GM21619 (cell line): Measurements from ENCODE around the gene USP17L22.
"Not testable (repeated sequence)": the region's sequence is repeated elsewhere in the genome, so short reads cannot be mapped to it uniquely, and the experiment has no call there.

ENCODE experiments used
- ATAC-seq: cut with Tn5 transposase; IDR thresholded peaks from one replicate; pipeline ENCODE4 v1.9.1; 2021; ENCODE audit not compliant: unreplicated experiment

USP17L22 gene

GRCh38 chr4:9267319-9267718 lies at the start of gene USP17L22:
TSS of gene USP17L22 (plus strand) at chr4:9267619. CDS start at chr4:9267619, 0 bp downstream.
- not testable (repeated sequence) for ATAC-seq

DNA sequence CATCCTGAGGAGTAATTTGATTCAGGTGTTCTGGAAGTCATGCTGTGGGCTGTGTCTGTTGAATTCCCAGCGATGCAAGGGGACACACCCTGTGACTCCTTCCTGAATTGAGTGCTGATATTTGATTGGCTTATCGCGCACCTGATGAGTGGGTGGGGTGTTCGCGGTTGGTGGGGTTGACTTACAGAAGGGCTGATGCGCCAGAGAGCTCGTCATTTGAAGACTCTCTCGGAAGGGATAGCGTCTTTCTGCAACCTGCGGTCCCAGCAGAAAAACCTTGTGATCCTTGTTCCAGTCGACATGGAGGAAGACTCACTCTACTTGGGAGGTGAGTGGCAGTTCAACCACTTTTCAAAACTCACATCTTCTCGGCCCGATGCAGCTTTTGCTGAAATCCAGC lies 47.6 kb upstream of the USP17L22 start, which contains the start of gene USP17L12:
Gene USP17L12 (plus strand): TSS at position 301 of the 400 bp plus-strand sequence. CDS start 0 bp downstream, at position 301.
- ATAC-seq: not testable (repeated sequence)

DNA sequence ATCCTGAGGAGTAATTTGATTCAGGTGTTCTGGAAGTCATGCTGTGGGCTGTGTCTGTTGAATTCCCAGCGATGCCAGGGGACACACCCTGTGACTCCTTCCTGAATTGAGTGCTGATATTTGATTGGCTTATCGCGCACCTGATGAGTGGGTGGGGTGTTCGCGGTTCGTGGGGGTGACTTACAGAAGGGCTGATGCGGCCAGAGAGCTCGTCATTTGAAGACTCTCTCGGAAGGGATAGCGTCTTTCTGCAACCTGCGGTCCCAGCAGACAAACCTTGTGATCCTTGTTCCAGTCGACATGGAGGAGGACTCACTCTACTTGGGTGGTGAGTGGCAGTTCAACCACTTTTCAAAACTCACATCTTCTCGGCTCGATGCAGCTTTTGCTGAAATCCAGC lies 42.8 kb upstream of the USP17L22 start, which contains the start of gene USP17L13:
Gene USP17L13 (plus strand): TSS at position 301 of the 400 bp plus-strand sequence. CDS start 0 bp downstream, at position 301.
- ATAC-seq: not testable (repeated sequence)

DNA sequence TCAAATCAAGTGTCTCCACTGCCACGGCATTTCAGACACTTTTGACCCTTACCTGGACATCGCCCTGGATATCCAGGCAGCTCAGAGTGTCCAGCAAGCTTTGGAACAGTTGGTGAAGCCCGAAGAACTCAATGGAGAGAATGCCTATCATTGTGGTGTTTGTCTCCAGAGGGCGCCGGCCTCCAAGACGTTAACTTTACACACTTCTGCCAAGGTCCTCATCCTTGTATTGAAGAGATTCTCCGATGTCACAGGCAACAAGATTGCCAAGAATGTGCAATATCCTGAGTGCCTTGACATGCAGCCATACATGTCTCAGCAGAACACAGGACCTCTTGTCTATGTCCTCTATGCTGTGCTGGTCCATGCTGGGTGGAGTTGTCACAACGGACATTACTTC lies 37.2 kb upstream of the USP17L22 start:
- not testable (repeated sequence) for ATAC-seq

GRCh38 chr4:9234085-9234484 lies 33.3 kb upstream of the USP17L22 start, which contains the start of gene USP17L15:
TSS of gene USP17L15 (plus strand) at chr4:9234385. CDS start at chr4:9234385, 0 bp downstream.
- ATAC-seq: not testable (repeated sequence)

GRCh38 chr4:9238461-9238860 lies 29.0 kb upstream of the USP17L22 start:
- ATAC-seq: not testable (repeated sequence)

DNA sequence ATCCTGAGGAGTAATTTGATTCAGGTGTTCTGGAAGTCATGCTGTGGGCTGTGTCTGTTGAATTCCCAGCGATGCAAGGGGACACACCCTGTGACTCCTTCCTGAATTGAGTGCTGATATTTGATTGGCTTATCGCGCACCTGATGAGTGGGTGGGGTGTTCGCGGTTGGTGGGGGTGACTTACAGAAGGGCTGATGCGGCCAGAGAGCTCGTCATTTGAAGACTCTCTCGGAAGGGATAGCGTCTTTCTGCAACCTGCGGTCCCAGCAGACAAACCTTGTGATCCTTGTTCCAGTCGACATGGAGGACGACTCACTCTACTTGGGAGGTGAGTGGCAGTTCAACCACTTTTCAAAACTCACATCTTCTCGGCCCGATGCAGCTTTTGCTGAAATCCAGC lies 23.8 kb upstream of the USP17L22 start, which contains the start of gene USP17L17:
Gene USP17L17 (plus strand): TSS at position 301 of the 400 bp plus-strand sequence. CDS start 0 bp downstream, at position 301.
- ATAC-seq: not testable (repeated sequence)

DNA sequence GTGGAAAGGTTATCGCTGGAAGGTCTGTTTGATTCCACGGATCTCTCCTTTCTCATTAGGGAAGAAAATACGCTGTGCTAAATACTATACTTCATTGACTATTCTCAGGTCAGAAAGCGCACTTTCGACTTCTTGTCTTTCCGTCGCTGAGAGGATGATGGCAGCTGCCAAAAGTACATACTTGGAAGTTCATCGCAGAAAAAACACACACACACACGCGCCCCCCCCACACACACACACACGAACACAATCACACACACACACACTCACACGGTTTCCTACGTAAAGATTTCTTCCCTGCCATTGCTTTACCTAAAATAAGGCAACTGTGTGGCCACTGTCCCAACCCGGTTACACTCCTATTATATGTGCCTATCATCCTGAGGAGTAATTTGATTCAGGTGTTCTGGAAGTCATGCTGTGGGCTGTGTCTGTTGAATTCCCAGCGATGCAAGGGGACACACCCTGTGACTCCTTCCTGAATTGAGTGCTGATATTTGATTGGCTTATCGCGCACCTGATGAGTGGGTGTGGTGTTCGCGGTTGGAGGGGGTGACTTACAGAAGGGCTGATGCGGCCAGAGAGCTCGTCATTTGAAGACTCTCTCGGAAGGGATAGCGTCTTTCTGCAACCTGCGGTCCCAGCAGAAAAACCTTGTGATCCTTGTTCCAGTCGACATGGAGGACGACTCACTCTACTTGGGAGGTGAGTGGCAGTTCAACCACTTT lies 19.3 kb upstream of the USP17L22 start, which contains the start of gene USP17L18:
Gene USP17L18 (plus strand): TSS at position 678 of the 728 bp plus-strand sequence. CDS start 0 bp downstream, at position 678.
- ATAC-seq: not testable (repeated sequence)

DNA sequence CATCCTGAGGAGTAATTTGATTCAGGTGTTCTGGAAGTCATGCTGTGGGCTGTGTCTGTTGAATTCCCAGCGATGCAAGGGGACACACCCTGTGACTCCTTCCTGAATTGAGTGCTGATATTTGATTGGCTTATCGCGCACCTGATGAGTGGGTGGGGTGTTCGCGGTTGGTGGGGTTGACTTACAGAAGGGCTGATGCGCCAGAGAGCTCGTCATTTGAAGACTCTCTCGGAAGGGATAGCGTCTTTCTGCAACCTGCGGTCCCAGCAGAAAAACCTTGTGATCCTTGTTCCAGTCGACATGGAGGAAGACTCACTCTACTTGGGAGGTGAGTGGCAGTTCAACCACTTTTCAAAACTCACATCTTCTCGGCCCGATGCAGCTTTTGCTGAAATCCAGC lies 14.3 kb upstream of the USP17L22 start, which contains the start of gene USP17L19:
Gene USP17L19 (plus strand): TSS at position 301 of the 400 bp plus-strand sequence. CDS start 0 bp downstream, at position 301.
- not testable (repeated sequence) for ATAC-seq

DNA sequence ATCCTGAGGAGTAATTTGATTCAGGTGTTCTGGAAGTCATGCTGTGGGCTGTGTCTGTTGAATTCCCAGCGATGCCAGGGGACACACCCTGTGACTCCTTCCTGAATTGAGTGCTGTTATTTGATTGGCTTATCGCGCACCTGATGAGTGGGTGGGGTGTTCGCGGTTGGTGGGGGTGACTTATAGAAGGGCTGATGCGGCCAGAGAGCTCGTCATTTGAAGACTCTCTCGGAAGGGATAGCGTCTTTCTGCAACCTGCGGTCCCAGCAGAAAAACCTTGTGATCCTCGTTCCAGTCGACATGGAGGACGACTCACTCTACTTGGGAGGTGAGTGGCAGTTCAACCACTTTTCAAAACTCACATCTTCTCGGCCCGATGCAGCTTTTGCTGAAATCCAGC lies 9.6 kb upstream of the USP17L22 start, which contains the start of gene USP17L20:
Gene USP17L20 (plus strand): TSS at position 301 of the 400 bp plus-strand sequence. CDS start 0 bp downstream, at position 301.
- ATAC-seq: not testable (repeated sequence)

- ATAC-seq: not testable (repeated sequence)
Measured at GRCh38 chr4:9262572-9262971, 4.8 kb upstream of the USP17L22 start, which contains the start of gene USP17L21. TSS of gene USP17L21 (plus strand) at chr4:9262872. CDS start at chr4:9262872, 0 bp downstream.

DNA sequence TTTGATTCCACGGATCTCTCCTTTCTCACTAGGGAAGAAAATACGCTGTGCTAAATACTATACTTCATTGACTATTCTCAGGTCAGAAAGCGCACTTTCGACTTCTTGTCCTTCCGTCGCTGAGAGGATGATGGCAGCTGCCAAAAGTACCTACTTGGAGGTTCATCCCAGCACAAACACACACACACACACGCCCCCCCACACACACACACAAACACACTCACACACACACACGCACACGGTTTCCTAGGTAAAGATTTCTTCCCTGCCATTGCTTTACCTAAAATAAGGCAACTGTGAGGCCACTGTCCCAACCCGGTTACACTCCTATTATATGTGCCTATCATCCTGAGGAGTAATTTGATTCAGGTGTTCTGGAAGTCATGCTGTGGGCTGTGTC lies 4.3 kb downstream of the USP17L22 start:
- ATAC-seq: not testable (repeated sequence)
